Activated T-helper 2 cell treated with anti-CD3 and anti-CD28 coated beads, Interferon-gamma antibody, Interleukin-2, Interleukin-4, amounts not matched to agents 10 μg/mL and 5 μg/mL and 100 μg/mL, durations not matched to agents 14 hours and 24 hours and 36 hours (primary cell): ENCODE results near the gene ATP6V0E1. TPM values are rescaled to one million over a fixed set of nuclear protein-coding genes. Genes with fewer than 3 reads are reported as not detected.

Source experiments
- DNase-seq: peaks from one replicate; pipeline ENCODE4 v3.0.0; 2021; ENCODE audit warnings: low spot score
- H3K27ac Mint-ChIP-seq: one replicate; pipeline ENCODE4 v1.8.0; 2021; ENCODE audit warnings: mixed read lengths
- H3K27me3 Mint-ChIP-seq: one replicate; pipeline ENCODE4 v1.8.0; 2021; ENCODE audit warnings: low read depth, mixed read lengths
- H3K36me3 Mint-ChIP-seq: one replicate; pipeline ENCODE4 v1.8.0; 2021; ENCODE audit warnings: low read depth, mixed read lengths
- H3K4me1 Mint-ChIP-seq: one replicate; pipeline ENCODE4 v1.8.0; 2021; ENCODE audit warnings: low read depth, mixed read lengths
- H3K4me3 Mint-ChIP-seq: one replicate; pipeline ENCODE4 v1.8.0; 2021; ENCODE audit warnings: low read depth, mild to moderate bottlenecking, moderate library complexity, mixed read lengths
- H3K9me3 Mint-ChIP-seq: one replicate; pipeline ENCODE4 v1.8.0; 2021; ENCODE audit warnings: mixed read lengths
- intact Hi-C: fragments of 100-400 bp; cut with micrococcal nuclease; formaldehyde crosslinking; loops from one replicate; pipeline ENCODE4 v1.15.1; 2023
- total RNA-seq: library from RNA; stranded (reverse); gene quantifications from 2 replicates; pipeline ENCODE4 v1.2.3, GENCODE V29; 2022

The ATP6V0E1 gene
- total RNA-seq = 147 and 148 TPM in 2 replicates

DNA sequence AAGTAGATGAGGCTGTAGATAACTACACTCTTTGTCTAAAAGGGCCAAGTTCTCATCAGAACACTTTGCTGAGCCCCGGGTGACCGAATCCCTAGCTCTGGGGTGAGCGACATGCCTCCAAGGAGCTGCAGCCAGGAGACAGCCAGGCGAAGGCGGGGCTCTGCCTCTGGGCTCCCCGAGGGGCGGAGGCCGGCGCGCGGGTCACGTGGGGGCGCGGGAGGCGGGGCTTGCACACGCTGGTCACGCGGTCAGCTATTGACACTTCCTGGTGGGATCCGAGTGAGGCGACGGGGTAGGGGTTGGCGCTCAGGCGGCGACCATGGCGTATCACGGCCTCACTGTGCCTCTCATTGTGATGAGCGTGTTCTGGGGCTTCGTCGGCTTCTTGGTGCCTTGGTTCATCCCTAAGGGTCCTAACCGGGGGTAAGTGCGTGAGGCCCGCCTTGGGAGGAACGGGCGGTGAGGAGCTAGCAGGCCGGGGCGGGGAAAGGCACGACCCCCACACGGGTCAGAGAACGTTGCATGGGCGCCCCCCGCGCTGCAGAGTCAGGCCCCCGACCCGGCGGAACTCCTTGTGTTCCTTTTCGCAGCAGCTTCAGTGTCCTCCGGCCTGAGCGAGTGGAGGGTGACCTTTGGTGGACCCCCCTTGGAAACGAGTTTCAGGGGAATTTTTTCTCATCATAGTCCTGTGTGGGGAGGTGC is at the start of gene ATP6V0E1:
ATP6V0E1 (plus strand) TSS at position 230 of the 702 bp plus-strand sequence; CDS start at position 320, 90 bp downstream.
- Mint-ChIP-seq H3K27me3 (no peaks in the 10 kb centered on the region), H3K9me3 (no peaks in the 10 kb centered on the region), H3K27ac (peak within 1 kb of the TSS; percentile 99), H3K4me3 (peak within 1 kb of the TSS; percentile 98), H3K36me3 (peaks cover 35% of the 10 kb centered on the region), H3K4me1 (peaks cover 18% of the 10 kb centered on the region)
- DNase-seq = peak; percentile 93
- intact Hi-C loops = loop anchor here (1.0 to 2.0 kb wide), 6 partner anchors 24 to 345 kb away; partner anchors contain the start of genes BNIP1, CREBRF, RPL26L1 and STC2

DNA sequence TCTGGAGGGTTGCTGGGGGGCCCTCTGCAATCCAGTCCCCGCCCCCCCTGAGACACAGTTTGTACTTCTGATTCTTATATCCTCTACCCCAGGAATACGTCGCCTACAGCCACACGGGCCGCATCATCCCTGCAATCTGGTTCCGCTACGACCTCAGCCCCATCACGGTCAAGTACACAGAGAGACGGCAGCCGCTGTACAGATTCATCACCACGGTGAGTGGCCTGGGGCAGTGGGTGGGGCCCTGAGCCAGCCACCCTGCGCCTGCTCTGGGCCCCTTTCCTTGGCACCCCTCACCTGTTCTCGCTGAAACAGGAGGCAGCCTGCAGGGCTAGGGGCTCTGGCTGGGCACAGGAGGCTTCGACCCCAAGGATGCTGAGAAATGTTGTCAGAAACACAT is 48.5 kb upstream of the ATP6V0E1 start:
- H3K36me3 Mint-ChIP-seq = no peaks in the 10 kb centered on the region
- no peaks in the 10 kb centered on the region for H3K4me1 Mint-ChIP-seq
- H3K9me3 Mint-ChIP-seq = no peaks in the 10 kb centered on the region
- no peaks in the 10 kb centered on the region for H3K27me3 Mint-ChIP-seq
- no peak overlapping the region for H3K27ac Mint-ChIP-seq
- no peak overlapping the region for H3K4me3 Mint-ChIP-seq
- intact Hi-C loops = no loop called here
- no peak for DNase-seq

DNA sequence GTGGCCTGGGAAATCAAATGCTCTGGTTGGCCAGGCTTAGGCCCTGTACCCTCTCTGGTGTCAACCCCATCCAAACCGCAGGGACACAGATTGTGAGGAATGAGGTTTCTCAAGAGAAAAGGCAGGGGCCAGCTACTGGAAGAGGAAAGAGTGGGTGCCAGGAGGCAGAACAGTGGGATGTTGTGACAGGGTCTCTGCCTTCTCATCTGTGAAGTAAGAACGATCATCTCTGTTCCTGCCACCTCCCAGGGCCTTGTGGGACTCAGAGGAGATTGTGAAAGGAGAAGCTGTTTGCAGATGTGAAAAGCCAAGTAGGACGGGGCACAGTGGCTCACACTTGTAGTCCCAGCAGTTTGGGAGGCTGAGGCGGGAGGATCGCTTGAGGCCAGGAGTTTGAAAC is 47.2 kb upstream of the ATP6V0E1 start:
- H3K27ac Mint-ChIP-seq = no peak overlapping the region
- no peaks in the 10 kb centered on the region for H3K4me1 Mint-ChIP-seq
- H3K27me3 Mint-ChIP-seq = no peaks in the 10 kb centered on the region
- intact Hi-C loops = no loop called here
- H3K4me3 Mint-ChIP-seq = no peak overlapping the region
- DNase-seq = no peak
- H3K36me3 Mint-ChIP-seq = no peaks in the 10 kb centered on the region
- no peaks in the 10 kb centered on the region for H3K9me3 Mint-ChIP-seq

DNA sequence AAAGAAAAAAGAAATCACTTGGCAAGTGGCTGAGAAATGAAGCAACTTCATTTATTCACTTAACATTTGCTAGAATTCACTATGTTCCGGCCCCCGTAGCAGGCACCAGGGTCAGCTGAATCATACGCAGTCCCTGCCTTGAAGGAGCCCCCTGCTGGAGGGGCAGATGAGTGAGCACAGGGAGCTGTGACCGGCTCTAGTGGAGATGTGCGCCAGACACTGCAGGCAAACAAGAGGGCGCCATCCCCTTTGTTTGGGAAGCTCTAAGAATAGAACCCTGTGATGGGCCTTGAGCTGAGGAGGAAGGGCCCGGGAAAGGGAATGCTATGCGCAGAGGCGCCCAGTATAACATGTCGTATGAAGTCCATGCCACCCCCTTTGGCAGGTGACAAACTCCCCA is 44.5 kb upstream of the ATP6V0E1 start:
- intact Hi-C loops = no loop called here
- no peak overlapping the region for H3K4me3 Mint-ChIP-seq

DNA sequence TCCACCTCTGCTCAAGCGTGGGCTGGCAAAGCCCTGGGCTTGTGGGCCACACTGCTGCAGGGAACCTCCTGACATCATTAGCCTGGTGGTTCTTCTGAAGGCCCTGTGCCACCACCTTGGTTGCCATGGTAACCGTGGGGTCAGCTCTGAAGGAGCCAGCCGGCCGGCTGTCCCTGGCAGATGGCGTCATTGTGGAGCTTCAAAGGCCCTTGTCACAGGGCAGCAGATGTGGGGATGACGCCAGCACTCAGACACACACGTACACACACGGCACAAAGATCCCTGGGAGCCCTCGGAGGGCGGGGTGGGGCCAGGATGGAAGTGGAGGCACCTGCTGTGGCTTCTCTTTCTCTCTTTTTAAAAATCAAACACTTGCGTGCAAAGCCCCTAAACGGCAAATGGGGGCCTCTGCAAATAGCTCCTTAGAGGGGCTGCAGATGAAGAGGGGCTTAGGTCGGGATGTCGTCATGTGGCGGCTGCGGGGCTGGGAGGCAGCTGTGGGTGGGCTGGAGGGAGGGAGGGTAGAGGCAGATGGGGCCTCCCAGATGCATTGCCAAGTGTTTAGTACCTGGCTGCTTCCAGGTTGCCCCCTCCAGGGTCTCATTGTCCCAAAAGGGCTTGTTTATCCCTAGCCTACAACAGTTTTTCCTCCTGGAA is 43.8 kb upstream of the ATP6V0E1 start:
- H3K4me1 Mint-ChIP-seq = no peaks in the 10 kb centered on the region
- no peak for DNase-seq
- H3K27me3 Mint-ChIP-seq = no peaks in the 10 kb centered on the region
- H3K9me3 Mint-ChIP-seq = no peaks in the 10 kb centered on the region
- no peak overlapping the region for H3K4me3 Mint-ChIP-seq
- intact Hi-C loops = no loop called here
- no peak overlapping the region for H3K27ac Mint-ChIP-seq
- H3K36me3 Mint-ChIP-seq = no peaks in the 10 kb centered on the region

More for the DNA sequence above, 44.5 kb upstream of the ATP6V0E1 start:
- H3K27ac Mint-ChIP-seq = no peak overlapping the region
- no peaks in the 10 kb centered on the region for H3K9me3 Mint-ChIP-seq
- H3K4me1 Mint-ChIP-seq = no peaks in the 10 kb centered on the region
- no peaks in the 10 kb centered on the region for H3K27me3 Mint-ChIP-seq
- no peaks in the 10 kb centered on the region for H3K36me3 Mint-ChIP-seq
- DNase-seq = no peak

DNA sequence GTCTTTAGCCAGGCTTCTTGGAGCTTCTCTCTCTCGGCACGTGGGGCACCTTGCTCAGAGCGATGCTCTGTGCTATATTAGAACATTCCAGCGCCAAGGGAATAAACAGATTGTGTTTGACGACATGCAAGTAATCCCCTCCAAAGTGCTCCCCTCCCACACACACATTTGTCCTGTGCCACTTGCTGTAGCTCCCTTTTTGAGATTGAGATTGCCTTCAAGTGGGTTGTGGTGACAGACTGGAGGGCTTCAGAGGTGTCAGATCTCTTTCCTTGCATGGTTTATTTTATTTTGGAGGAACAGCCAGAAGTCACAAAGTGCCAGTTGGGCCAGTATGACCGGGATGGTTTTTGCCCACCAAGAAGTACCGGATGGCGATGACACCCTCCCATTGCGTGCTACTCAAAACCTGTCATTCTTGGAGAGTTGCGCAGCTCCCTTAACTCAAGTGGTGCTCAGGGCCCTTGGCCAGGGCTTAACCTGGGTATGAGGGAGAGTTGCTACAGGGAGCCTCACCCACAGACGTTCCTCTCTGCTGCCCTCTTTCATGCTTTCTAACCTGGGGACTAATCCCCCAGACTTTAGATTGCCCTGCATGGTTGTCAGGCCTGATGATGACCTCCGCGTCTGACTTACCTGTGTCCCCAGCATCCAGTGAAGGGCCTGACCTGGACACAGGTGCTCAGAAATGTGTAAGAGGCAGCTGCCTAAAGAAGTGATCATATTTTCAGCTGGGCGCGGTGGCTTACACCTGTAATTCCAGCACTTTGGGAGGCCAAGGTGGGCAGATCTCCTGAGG is 43.1 kb upstream of the ATP6V0E1 start:
- no peaks in the 10 kb centered on the region for H3K9me3 Mint-ChIP-seq
- H3K4me1 Mint-ChIP-seq = no peaks in the 10 kb centered on the region
- H3K36me3 Mint-ChIP-seq = no peaks in the 10 kb centered on the region
- H3K27me3 Mint-ChIP-seq = no peaks in the 10 kb centered on the region
- intact Hi-C loops = no loop called here
- H3K27ac Mint-ChIP-seq = no peak overlapping the region
- no peak overlapping the region for H3K4me3 Mint-ChIP-seq
- DNase-seq = no peak

DNA sequence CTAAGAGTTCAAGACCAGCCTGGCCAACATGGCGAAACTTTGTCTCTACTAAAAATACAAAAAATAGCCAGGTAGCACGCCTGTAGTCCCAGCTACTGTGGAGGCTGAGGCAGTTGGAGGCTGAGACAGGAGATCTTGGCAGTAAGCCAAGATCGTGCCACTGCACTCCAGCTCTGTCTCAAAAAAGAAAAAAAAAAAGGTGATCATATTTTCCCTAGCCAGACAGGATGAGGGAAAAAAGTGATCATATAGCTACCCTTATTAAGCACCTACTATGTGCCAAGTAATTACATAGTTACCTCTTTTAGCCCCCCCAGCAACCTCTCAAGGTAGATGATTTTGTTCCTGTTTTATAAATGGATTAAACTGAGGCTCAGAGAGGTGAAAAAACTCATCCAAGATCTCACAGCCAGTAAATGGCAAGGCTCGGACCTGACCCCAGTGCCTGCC is 42.5 kb upstream of the ATP6V0E1 start:
- Mint-ChIP-seq H3K4me3 (no peak overlapping the region), H3K36me3 (no peaks in the 10 kb centered on the region), H3K27ac (no peak overlapping the region), H3K27me3 (no peaks in the 10 kb centered on the region), H3K4me1 (no peaks in the 10 kb centered on the region), H3K9me3 (no peaks in the 10 kb centered on the region)
- intact Hi-C loops = no loop called here
- no peak for DNase-seq

DNA sequence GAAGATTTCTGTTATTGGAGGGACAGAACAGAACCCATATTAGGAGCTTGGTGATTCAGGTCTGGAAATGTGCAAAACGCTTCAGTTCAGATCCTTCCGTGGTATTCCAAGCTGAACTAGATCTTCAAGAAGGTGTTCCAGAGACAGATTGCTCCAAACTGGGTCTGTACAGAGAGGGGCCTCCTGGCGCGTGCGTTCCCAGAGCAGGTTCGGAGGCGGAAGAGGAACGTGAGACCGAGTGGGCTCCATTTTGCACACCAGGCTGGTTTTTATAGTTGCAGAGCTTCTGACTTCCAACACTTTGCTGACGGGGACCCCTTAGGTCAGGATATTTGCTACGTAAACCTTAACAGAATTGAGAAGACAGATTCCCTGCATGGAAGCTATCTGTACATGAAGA is 41.0 kb upstream of the ATP6V0E1 start:
- no peaks in the 10 kb centered on the region for H3K9me3 Mint-ChIP-seq
- H3K4me3 Mint-ChIP-seq = no peak overlapping the region
- no peaks in the 10 kb centered on the region for H3K36me3 Mint-ChIP-seq
- DNase-seq = no peak
- no peaks in the 10 kb centered on the region for H3K4me1 Mint-ChIP-seq
- intact Hi-C loops = no loop called here
- no peaks in the 10 kb centered on the region for H3K27me3 Mint-ChIP-seq
- no peak overlapping the region for H3K27ac Mint-ChIP-seq

DNA sequence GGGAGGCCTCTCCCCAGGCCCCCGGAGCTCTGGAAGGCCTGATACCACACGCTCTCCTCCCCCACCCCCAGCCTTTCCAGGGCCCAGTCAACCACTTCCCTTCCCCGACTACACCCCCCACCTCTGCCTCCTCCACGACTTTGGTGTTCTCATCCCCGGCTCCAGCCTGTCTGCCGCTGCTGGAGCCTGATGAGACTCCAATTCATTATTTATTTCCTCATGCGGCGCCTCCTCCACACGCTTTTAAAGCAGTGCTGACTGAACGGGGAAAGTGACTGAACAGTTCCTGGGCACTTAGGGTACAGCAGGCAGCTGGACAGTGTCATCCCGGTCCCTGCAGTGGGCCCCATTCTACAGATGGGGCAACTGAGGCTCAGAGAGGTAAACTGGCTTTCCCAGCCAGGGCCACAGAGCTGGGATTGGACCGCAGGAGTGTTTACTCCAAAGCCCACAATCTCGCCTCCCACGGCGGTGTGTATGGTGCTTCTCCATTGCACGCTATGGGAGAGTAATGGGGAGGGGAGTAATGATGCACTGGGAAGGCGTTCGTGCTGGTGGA is 40.2 kb upstream of the ATP6V0E1 start:
- DNase-seq = no peak
- H3K36me3 Mint-ChIP-seq = no peaks in the 10 kb centered on the region
- no peaks in the 10 kb centered on the region for H3K9me3 Mint-ChIP-seq
- H3K27ac Mint-ChIP-seq = no peak overlapping the region
- H3K27me3 Mint-ChIP-seq = no peaks in the 10 kb centered on the region
- no peak overlapping the region for H3K4me3 Mint-ChIP-seq
- H3K4me1 Mint-ChIP-seq = no peaks in the 10 kb centered on the region
- intact Hi-C loops = no loop called here

DNA sequence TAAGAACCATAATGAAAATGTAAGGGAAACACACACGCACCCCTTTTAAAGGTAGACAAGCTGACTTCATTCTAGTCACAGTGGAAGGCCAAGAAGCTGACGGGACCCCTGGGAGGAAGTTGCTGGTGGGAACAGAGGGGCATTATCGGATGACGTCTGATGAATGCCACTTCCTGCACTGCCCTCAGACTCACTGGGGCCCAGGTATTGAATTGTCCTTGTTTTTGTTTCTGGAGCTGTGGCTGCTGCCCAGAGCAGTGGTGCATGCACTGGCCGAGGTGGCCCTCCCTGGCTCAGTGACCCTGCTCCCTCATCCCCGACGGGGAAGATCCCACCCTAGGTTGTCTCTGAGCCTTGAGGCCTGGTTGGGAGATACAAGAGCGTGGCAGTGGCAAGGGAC is 39.7 kb upstream of the ATP6V0E1 start:
- H3K27me3 Mint-ChIP-seq = no peaks in the 10 kb centered on the region
- H3K4me3 Mint-ChIP-seq = no peak overlapping the region
- no peaks in the 10 kb centered on the region for H3K9me3 Mint-ChIP-seq
- DNase-seq = no peak
- intact Hi-C loops = no loop called here
- no peaks in the 10 kb centered on the region for H3K36me3 Mint-ChIP-seq
- no peaks in the 10 kb centered on the region for H3K4me1 Mint-ChIP-seq
- H3K27ac Mint-ChIP-seq = no peak overlapping the region

DNA sequence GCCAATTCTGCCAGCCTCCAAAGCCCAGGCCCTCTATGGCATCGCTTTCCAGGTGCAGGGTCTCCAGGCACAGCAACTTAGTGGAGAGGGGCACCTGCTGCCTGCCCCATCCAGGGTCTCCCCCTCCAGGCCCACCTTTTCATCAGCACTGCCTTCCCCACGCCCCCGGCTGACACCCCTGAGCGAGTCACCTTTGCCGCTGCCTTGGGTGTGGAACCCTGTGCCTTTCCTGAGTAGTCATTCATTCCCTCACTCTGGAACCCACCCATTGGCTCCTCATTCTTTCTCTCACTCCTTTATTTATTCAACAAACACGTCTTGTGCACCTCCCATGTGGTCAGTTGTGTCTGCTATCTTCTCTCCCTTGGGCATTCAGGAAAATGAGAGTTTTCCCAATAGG is 38.8 kb upstream of the ATP6V0E1 start:
- no peaks in the 10 kb centered on the region for H3K4me1 Mint-ChIP-seq
- H3K4me3 Mint-ChIP-seq = no peak overlapping the region
- DNase-seq = no peak

DNA sequence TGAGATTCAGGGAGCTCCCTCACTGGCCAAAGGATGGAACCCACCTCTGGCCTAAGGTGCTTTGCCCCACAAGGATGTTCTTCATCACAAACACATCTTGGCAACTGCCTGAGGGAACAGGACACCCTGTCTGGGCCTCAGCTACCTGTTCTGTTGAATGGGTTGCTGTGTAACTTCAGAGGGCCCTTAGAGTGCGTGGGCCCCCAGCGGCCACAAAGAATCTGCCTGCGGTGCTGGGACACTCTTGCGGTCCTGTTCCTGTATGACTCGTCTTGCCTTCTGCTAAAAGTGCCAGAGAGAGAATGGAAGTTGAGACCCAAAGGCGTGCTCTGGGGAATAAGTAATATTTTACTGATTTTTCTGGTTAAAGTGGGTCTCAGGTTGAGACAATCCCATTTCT is 38.4 kb upstream of the ATP6V0E1 start:
- no peaks in the 10 kb centered on the region for H3K27me3 Mint-ChIP-seq
- H3K4me3 Mint-ChIP-seq = no peak overlapping the region
- intact Hi-C loops = no loop called here
- DNase-seq = no peak
- no peaks in the 10 kb centered on the region for H3K4me1 Mint-ChIP-seq
- no peak overlapping the region for H3K27ac Mint-ChIP-seq
- H3K36me3 Mint-ChIP-seq = no peaks in the 10 kb centered on the region
- H3K9me3 Mint-ChIP-seq = no peaks in the 10 kb centered on the region

More for the DNA sequence above, 38.8 kb upstream of the ATP6V0E1 start:
- Mint-ChIP-seq H3K36me3 (no peaks in the 10 kb centered on the region), H3K27ac (no peak overlapping the region), H3K27me3 (no peaks in the 10 kb centered on the region), H3K9me3 (no peaks in the 10 kb centered on the region)
- intact Hi-C loops = no loop called here
